ES-I3 (cell line): ENCODE data around the gene MESD.

ENCODE experiments used
- H3K36me3 ChIP-seq: 2 replicates; pipeline ENCODE4 v1.6.1; 2013; ENCODE audit warnings: mild to moderate bottlenecking, low read length, control low read depth, moderate library complexity; ENCODE audit not compliant: insufficient read depth
- H3K4me1 ChIP-seq: 2 replicates; pipeline ENCODE4 v1.6.1; 2013; ENCODE audit warnings: mild to moderate bottlenecking, control low read depth, low read length; ENCODE audit not compliant: insufficient read depth
- H3K9ac ChIP-seq: 2 replicates; pipeline ENCODE4 v1.6.1; 2013; ENCODE audit warnings: low read depth, mild to moderate bottlenecking, low read length, moderate library complexity
- H3K9me3 ChIP-seq: 2 replicates; pipeline ENCODE4 v1.6.1; 2013; ENCODE audit warnings: mild to moderate bottlenecking, low read length, moderate library complexity; ENCODE audit not compliant: control insufficient read depth, insufficient read depth

Gene MESD

GRCh38 chr15:80937718-80938117, 51.9 kb downstream of the MESD start:
- Histone ChIP-seq H3K9ac (no peak overlapping the region), H3K4me1 (peaks cover 12% of the 10 kb centered on the region), H3K9me3 (no peaks in the 10 kb centered on the region; the same call in 1 of the 2 replicates), H3K36me3 (no peaks in the 10 kb centered on the region; the same call in 1 of the 2 replicates)

- Histone ChIP-seq H3K36me3 (no peaks in the 10 kb centered on the region; the same call in 1 of the 2 replicates), H3K4me1 (peaks cover 12% of the 10 kb centered on the region), H3K9me3 (no peaks in the 10 kb centered on the region; the same call in 1 of the 2 replicates), H3K9ac (no peak overlapping the region)
Measured at GRCh38 chr15:80936288-80937078, 53.1 kb downstream of the MESD start.

GRCh38 chr15:80934761-80935221, 54.8 kb downstream of the MESD start:
- Histone ChIP-seq H3K9ac (no peak overlapping the region), H3K36me3 (no peaks in the 10 kb centered on the region; the same call in 1 of the 2 replicates), H3K9me3 (no peaks in the 10 kb centered on the region; the same call in 1 of the 2 replicates), H3K4me1 (peaks cover 12% of the 10 kb centered on the region)

GRCh38 chr15:80932989-80933388, 56.6 kb downstream of the MESD start:
- Histone ChIP-seq H3K4me1 (peaks cover 12% of the 10 kb centered on the region), H3K9me3 (no peaks in the 10 kb centered on the region; the same call in 1 of the 2 replicates), H3K36me3 (no peaks in the 10 kb centered on the region; the same call in 1 of the 2 replicates), H3K9ac (no peak overlapping the region)

- H3K9me3 ChIP-seq: no peaks in the 10 kb centered on the region; the same call in 1 of the 2 replicates
- H3K9ac ChIP-seq: no peak overlapping the region
- H3K4me1 ChIP-seq: peaks cover 12% of the 10 kb centered on the region
- no peaks in the 10 kb centered on the region; the same call in 1 of the 2 replicates for H3K36me3 ChIP-seq
Measured at GRCh38 chr15:80932513-80932815, 57.2 kb downstream of the MESD start.

GRCh38 chr15:80931721-80932512, 57.7 kb downstream of the MESD start:
- H3K9ac ChIP-seq: no peak overlapping the region
- H3K36me3 ChIP-seq: no peaks in the 10 kb centered on the region
- H3K4me1 ChIP-seq: peaks cover 12% of the 10 kb centered on the region
- H3K9me3 ChIP-seq: no peaks in the 10 kb centered on the region; the same call in 1 of the 2 replicates

- peaks cover 12% of the 10 kb centered on the region for H3K4me1 ChIP-seq
- no peak overlapping the region for H3K9ac ChIP-seq
- no peaks in the 10 kb centered on the region for H3K36me3 ChIP-seq
- H3K9me3 ChIP-seq: no peaks in the 10 kb centered on the region; the same call in 1 of the 2 replicates
Measured at GRCh38 chr15:80931191-80931590, 58.4 kb downstream of the MESD start.

GRCh38 chr15:80929689-80930088, 59.9 kb downstream of the MESD start:
- Histone ChIP-seq H3K36me3 (no peaks in the 10 kb centered on the region; the same call in 1 of the 2 replicates), H3K4me1 (peaks cover 4% of the 10 kb centered on the region; the same call in 1 of the 2 replicates), H3K9me3 (no peaks in the 10 kb centered on the region; the same call in 1 of the 2 replicates), H3K9ac (no peak overlapping the region)

GRCh38 chr15:80929225-80929624, 60.4 kb downstream of the MESD start:
- no peaks in the 10 kb centered on the region; the same call in 1 of the 2 replicates for H3K4me1 ChIP-seq
- no peaks in the 10 kb centered on the region; the same call in 1 of the 2 replicates for H3K9me3 ChIP-seq
- no peaks in the 10 kb centered on the region; the same call in 1 of the 2 replicates for H3K36me3 ChIP-seq
- no peak overlapping the region for H3K9ac ChIP-seq

- no peaks in the 10 kb centered on the region; the same call in 1 of the 2 replicates for H3K36me3 ChIP-seq
- H3K4me1 ChIP-seq: no peaks in the 10 kb centered on the region
- no peaks in the 10 kb centered on the region for H3K9me3 ChIP-seq
- H3K9ac ChIP-seq: no peak overlapping the region
Measured at GRCh38 chr15:80926126-80926525, 63.5 kb downstream of the MESD start.

- H3K36me3 ChIP-seq: no peaks in the 10 kb centered on the region; the same call in 1 of the 2 replicates
- no peak overlapping the region for H3K9ac ChIP-seq
- no peaks in the 10 kb centered on the region for H3K4me1 ChIP-seq
- H3K9me3 ChIP-seq: no peaks in the 10 kb centered on the region
Measured at GRCh38 chr15:80925597-80926059, 64.0 kb downstream of the MESD start.

GRCh38 chr15:80924278-80924677, 65.3 kb downstream of the MESD start:
- no peaks in the 10 kb centered on the region; the same call in 1 of the 2 replicates for H3K36me3 ChIP-seq
- no peaks in the 10 kb centered on the region for H3K9me3 ChIP-seq
- H3K9ac ChIP-seq: no peak overlapping the region
- no peaks in the 10 kb centered on the region for H3K4me1 ChIP-seq

GRCh38 chr15:80923668-80924067, 66.0 kb downstream of the MESD start:
- no peaks in the 10 kb centered on the region; the same call in 1 of the 2 replicates for H3K36me3 ChIP-seq
- H3K4me1 ChIP-seq: no peaks in the 10 kb centered on the region
- H3K9me3 ChIP-seq: no peaks in the 10 kb centered on the region
- no peak overlapping the region for H3K9ac ChIP-seq

- H3K36me3 ChIP-seq: no peaks in the 10 kb centered on the region; the same call in 1 of the 2 replicates
- H3K9ac ChIP-seq: no peak overlapping the region
- H3K4me1 ChIP-seq: no peaks in the 10 kb centered on the region
- no peaks in the 10 kb centered on the region for H3K9me3 ChIP-seq
Measured at GRCh38 chr15:80921736-80922410, 67.7 kb downstream of the MESD start.
